ENCODE results near the gene SAMM50.
"Not testable (repeated sequence)": the region's sequence is repeated elsewhere in the genome, so short reads cannot be mapped to it uniquely, and the experiment has no call there.

The SAMM50 gene

GRCh38 chr22:44004104-44004460 lies 48.8 kb downstream of the SAMM50 start:
- DNase-seq, result no peak

GRCh38 chr22:44005524-44005923 lies 50.3 kb downstream of the SAMM50 start:
- no peak for DNase-seq

- no peak for DNase-seq
These were observed 56.9 kb downstream of the SAMM50 start for GRCh38 chr22:44012162-44012561.

GRCh38 chr22:44012591-44012990 lies 57.3 kb downstream of the SAMM50 start:
- DNase-seq, result no peak

GRCh38 chr22:44014241-44014640 lies 59.0 kb downstream of the SAMM50 start:
- DNase-seq, result no peak

GRCh38 chr22:44016586-44016985 lies 61.3 kb downstream of the SAMM50 start:
- not testable (repeated sequence) for DNase-seq

GRCh38 chr22:44018594-44018993 lies 63.4 kb downstream of the SAMM50 start:
- DNase-seq, result no peak

- DNase-seq, result no peak
These were observed 64.2 kb downstream of the SAMM50 start for GRCh38 chr22:44019416-44019815.

- DNase-seq, result no peak
These were observed 64.6 kb downstream of the SAMM50 start for GRCh38 chr22:44019846-44020245.

- DNase-seq, result no peak
These were observed 65.7 kb downstream of the SAMM50 start for GRCh38 chr22:44020981-44021380.

- peak; percentile 64 for DNase-seq
These were observed 68.4 kb downstream of the SAMM50 start for GRCh38 chr22:44023404-44024287.

GRCh38 chr22:44024288-44024921 lies 69.2 kb downstream of the SAMM50 start, which contains the start of gene PARVB:
Gene PARVB (plus strand): TSS chr22:44024302. CDS start chr22:44024340, 38 bp downstream.
- no peak for DNase-seq

- no peak for DNase-seq
These were observed 70.2 kb downstream of the SAMM50 start for GRCh38 chr22:44025171-44026065.

GRCh38 chr22:44026066-44026629 lies 70.9 kb downstream of the SAMM50 start:
- no peak for DNase-seq

GRCh38 chr22:44026630-44027511 lies 71.6 kb downstream of the SAMM50 start:
- DNase-seq, result peak; percentile 70

GRCh38 chr22:44028091-44028490 lies 72.8 kb downstream of the SAMM50 start:
- no peak for DNase-seq

GRCh38 chr22:44029069-44029468 lies 73.8 kb downstream of the SAMM50 start:
- no peak for DNase-seq

- no peak for DNase-seq
These were observed 74.9 kb downstream of the SAMM50 start for GRCh38 chr22:44030051-44030701.

- DNase-seq, result no peak
These were observed 75.5 kb downstream of the SAMM50 start for GRCh38 chr22:44030702-44031082.

- no peak for DNase-seq
These were observed 76.1 kb downstream of the SAMM50 start for GRCh38 chr22:44031158-44031952.

All from left hindlimb (tissue), 1 donor.